Stomach (tissue), 9 donors: ENCODE results near the gene SFMBT2. TPM values are rescaled to one million over a fixed set of nuclear protein-coding genes. Genes with fewer than 3 reads are reported as not detected.
A peak's percentile ranks its signal among the peaks of the same experiment; 100 is the strongest.

Source experiments
- DNase-seq, 2 donors: peaks; one replicate each; pipeline versions ENCODE4 v3.0.0 to v3.0.0-alpha.2; 2013 to 2019
- H3K27ac ChIP-seq, 5 donors: fragments of 200-600 bp in 4 of 5; sonication (generic) in 4 of 5; one replicate each; pipeline ENCODE4 v1.5.1; 2013 to 2019; ENCODE audit warnings: mild to moderate bottlenecking in 1 of 5, moderate library complexity in 1 of 5
- H3K27me3 ChIP-seq, 3 donors: fragments of 200-600 bp; sonication (generic); one replicate each; pipeline ENCODE4 v1.5.1; 2017 to 2019; ENCODE audit warnings: mixed run types in 1 of 3
- H3K36me3 ChIP-seq, 4 donors: fragments of 200-600 bp; sonication (generic); 1 replicate in 3 of 4; 2 replicates in 1 of 4; pipeline ENCODE4 v1.5.1; 2016 to 2019
- H3K4me1 ChIP-seq, 4 donors: fragments of 200-600 bp; sonication (generic); one replicate each; pipeline ENCODE4 v1.5.1; 2016 to 2019
- H3K4me3 ChIP-seq, 4 donors: fragments of 200-600 bp; sonication (generic) in 3 of 4; one replicate each; pipeline ENCODE4 v1.5.1; 2016 to 2019; ENCODE audit warnings: mild to moderate bottlenecking in 1 of 4
- H3K9me3 ChIP-seq, 4 donors: fragments of 200-600 bp; sonication (generic); one replicate each; pipeline ENCODE4 v1.5.1; 2016 to 2019
- CTCF ChIP-seq, 7 experiments: fragments of 450-650 bp in 4 of 7; fragments of 200-600 bp in 3 of 7; sonication (generic) in 3 of 7; IDR thresholded peaks; one replicate each; pipeline ENCODE4 v1.5.1; 2016 to 2019; ENCODE audit warnings: antibody characterized with exemption in 7 of 7, control low read depth in 2 of 7, mild to moderate bottlenecking in 1 of 7
- EP300 ChIP-seq: sonication (generic); formaldehyde crosslinking; IDR thresholded peaks from one replicate; pipeline ENCODE4 v1.6.1; 2017; ENCODE audit warnings: antibody characterized with exemption
- POLR2A ChIP-seq, 4 donors: fragments of 450-650 bp; IDR thresholded peaks; one replicate each; pipeline ENCODE4 v1.6.1; 2016; ENCODE audit warnings: antibody characterized with exemption in 4 of 4, control low read depth in 2 of 4, mild to moderate bottlenecking in 1 of 4, moderate library complexity in 1 of 4
- POLR2AphosphoS5 ChIP-seq, 3 donors: sonication (generic); formaldehyde crosslinking; IDR thresholded peaks; one replicate each; pipeline ENCODE4 v1.6.1; 2016; ENCODE audit warnings: antibody characterized with exemption in 3 of 3
- WGBS, 5 donors: extraction: QIAGEN DNeasy Blood & Tissue Kit in 3 of 5; methylation state at CpG; one replicate each; pipeline versions ENCODE4 v1.1.5 to v1.1.7; 2013 to 2018; 5-methylcytosine and 5-hydroxymethylcytosine counted together
- intact Hi-C: fragments of 100-400 bp; cut with DNase I; formaldehyde crosslinking; loops from one replicate; pipeline ENCODE4 v1.15.1; 2023; ENCODE audit warnings: low total_unique reads
- polyA plus RNA-seq, 3 donors: library from polyadenylated mRNA; stranded (reverse); fragments of 200-250 nt; gene quantifications; one replicate each; pipeline ENCODE4 v1.2.3, GENCODE V29; 2013
- total RNA-seq, 5 donors: library from RNA; depleted of rRNA; stranded (reverse); fragments of >200 nt; gene quantifications; one replicate each; pipeline versions ENCODE4 v1.1.0 to v1.2.3, GENCODE V29; 2014 to 2016
- donor health status: healthy with polysubstance abuse.
- donor health status: Bipolar disorder and iron deficiency.
- donor health status: healthy.

The SFMBT2 gene
- total and polyA plus RNA-seq, 8 donors = 0.90 to 17.3 (median 5.0) TPM

DNA sequence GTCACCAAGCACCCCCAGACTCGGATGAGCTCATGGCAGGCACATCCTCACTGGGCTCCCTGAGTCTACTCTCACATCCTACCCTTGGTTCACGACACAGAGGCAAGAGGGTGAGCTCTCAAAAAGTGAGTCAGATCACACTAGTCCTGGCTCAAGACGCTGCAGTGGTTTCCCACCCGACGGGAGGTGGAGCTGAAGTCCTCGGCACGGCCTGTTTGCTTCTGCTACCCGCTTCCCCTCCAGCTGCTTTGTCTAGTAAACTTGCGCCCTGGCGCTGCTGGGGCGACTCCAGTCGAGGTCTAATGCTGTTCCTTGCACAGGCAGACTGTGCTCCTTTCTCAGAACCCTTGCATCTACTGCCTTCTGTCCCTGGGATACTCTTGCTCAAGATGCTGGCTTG lies 13.5 kb upstream of the SFMBT2 start:
- TF ChIP-seq CTCF (IDR thresholded peaks at IDR 0.05) = no peak
- TF ChIP-seq POLR2AphosphoS5 (IDR thresholded peaks at IDR 0.05) = no peak
- no peak for TF ChIP-seq EP300
- TF ChIP-seq POLR2A (IDR thresholded peaks at IDR 0.05) = no peak
- intact Hi-C loops = no loop called here
- peak in 1 of 2 donors; percentile 41 for DNase-seq
- Histone ChIP-seq H3K9me3 (no peaks in the 10 kb centered on the region), H3K4me1 (no peaks in the 10 kb centered on the region), H3K36me3 (no peaks in the 10 kb centered on the region), H3K4me3 (no peak overlapping the region), H3K27me3 (peaks cover 0 to 25% (median 3%) of the 10 kb centered on the region in 3 donors), H3K27ac (no peak overlapping the region)
- 47 to 62% (median 56%) methylated on average over 12 of the region's 12 CpGs for WGBS, 5 donors

DNA sequence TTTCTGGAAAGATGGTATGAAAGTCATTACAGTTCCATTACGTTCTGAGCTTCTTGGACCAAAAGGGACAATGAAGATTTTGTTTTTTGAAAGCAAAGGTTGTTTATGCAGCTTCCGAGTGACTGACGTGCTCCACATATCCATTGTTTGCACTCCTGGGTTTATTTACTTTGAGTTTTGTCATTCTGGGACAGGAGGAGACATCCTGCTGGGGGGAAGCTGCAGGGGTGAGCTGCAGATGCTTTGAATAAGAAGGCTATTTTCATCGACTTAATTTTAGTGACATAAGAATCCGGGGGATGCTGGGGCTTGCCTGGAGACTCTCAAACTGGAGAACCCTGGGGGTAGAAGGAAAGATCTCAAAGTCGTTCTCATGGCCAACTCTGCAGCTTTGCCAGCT lies 12.7 kb upstream of the SFMBT2 start:
- no peaks in the 10 kb centered on the region for H3K9me3 ChIP-seq
- intact Hi-C loops = no loop called here
- TF ChIP-seq CTCF (IDR thresholded peaks at IDR 0.05) = no peak
- no peak for TF ChIP-seq POLR2AphosphoS5 (IDR thresholded peaks at IDR 0.05)
- TF ChIP-seq POLR2A (IDR thresholded peaks at IDR 0.05) = no peak
- no peak for TF ChIP-seq EP300
- H3K36me3 ChIP-seq = no peaks in the 10 kb centered on the region
- no peak overlapping the region for H3K27ac ChIP-seq
- peaks cover 0 to 25% (median 3%) of the 10 kb centered on the region in 3 donors for H3K27me3 ChIP-seq
- DNase-seq = no peak
- H3K4me3 ChIP-seq = no peak overlapping the region
- 16 to 25% (median 22%) methylated on average over 6 of the region's 6 CpGs for WGBS, 5 donors
- no peaks in the 10 kb centered on the region for H3K4me1 ChIP-seq

- no peak for DNase-seq
- WGBS, 5 donors = 71 to 89% (median 74%) methylated on average over 1 of the region's 1 CpG
- no peaks in the 10 kb centered on the region for H3K9me3 ChIP-seq
- H3K4me1 ChIP-seq = no peaks in the 10 kb centered on the region
- intact Hi-C loops = no loop called here
- H3K27ac ChIP-seq = no peak overlapping the region
- no peak for TF ChIP-seq EP300
- no peak for TF ChIP-seq POLR2A (IDR thresholded peaks at IDR 0.05)
- no peak for TF ChIP-seq CTCF (IDR thresholded peaks at IDR 0.05)
- TF ChIP-seq POLR2AphosphoS5 (IDR thresholded peaks at IDR 0.05) = no peak
- H3K36me3 ChIP-seq = no peaks in the 10 kb centered on the region
- H3K4me3 ChIP-seq = no peak overlapping the region
- H3K27me3 ChIP-seq = peaks cover 0 to 29% (median 3%) of the 10 kb centered on the region in 3 donors
Observed at GRCh38 chr10:7421526-7421925, 10.7 kb upstream of the SFMBT2 start.

DNA sequence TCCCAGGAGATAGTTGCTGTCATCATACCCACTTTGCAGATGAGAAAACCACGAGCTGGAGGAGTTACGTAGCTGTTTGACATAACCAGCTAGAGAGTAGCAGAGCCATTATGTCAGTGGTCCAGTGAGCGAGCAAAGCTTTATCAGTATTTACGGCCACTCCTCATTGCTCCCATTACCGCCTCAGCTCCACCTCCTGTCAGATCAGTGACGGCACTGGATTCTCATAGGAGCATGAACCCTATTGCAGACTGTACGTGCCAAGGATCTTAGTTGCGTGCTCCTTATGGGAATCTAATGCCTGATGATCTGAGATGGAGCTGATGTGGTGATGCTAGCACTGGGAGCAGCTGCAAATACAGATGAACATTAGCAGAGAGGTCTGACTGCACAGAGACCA lies 9.2 kb upstream of the SFMBT2 start:
- no peak for DNase-seq
- H3K36me3 ChIP-seq = no peaks in the 10 kb centered on the region
- WGBS, 5 donors = 63 to 80% (median 73%) methylated on average over 8 of the region's 8 CpGs
- peaks cover 0 to 29% (median 3%) of the 10 kb centered on the region in 3 donors for H3K27me3 ChIP-seq
- H3K9me3 ChIP-seq = no peaks in the 10 kb centered on the region
- no peaks in the 10 kb centered on the region for H3K4me1 ChIP-seq
- H3K4me3 ChIP-seq = no peak overlapping the region
- intact Hi-C loops = loop anchor here (10.0 kb wide), 1 partner anchor 505 kb away; no protein-coding TSS in a partner anchor
- TF ChIP-seq EP300 (no peak), POLR2A (IDR thresholded peaks at IDR 0.05) (no peak), POLR2AphosphoS5 (IDR thresholded peaks at IDR 0.05) (no peak), CTCF (IDR thresholded peaks at IDR 0.05) (no peak)
- H3K27ac ChIP-seq = no peak overlapping the region
